H1 (cell line): ENCODE measurements around the gene NOL12. TPM values are rescaled to one million over a fixed set of nuclear protein-coding genes. Genes with fewer than 3 reads are reported as not detected.
A peak's percentile ranks its signal among the peaks of the same experiment; 100 is the strongest.

Experiments used
- BACH1 ChIP-seq: IDR thresholded peaks from 2 replicates; pipeline ENCODE4 v1.6.1; 2012; ENCODE audit warnings: low read length, improper control_type of control experiment
- CBX5 ChIP-seq: fragments of 300-800, 300-1000 bp; sonication (generic); IDR thresholded peaks from 2 replicates; pipeline ENCODE4 v1.7.1; 2016; ENCODE audit warnings: antibody characterized with exemption, low read length, low read depth
- CBX8 ChIP-seq: fragments of 300-800, 300-1000 bp; sonication (generic); IDR thresholded peaks from 2 replicates; pipeline ENCODE4 v1.7.1; 2016; ENCODE audit warnings: low read depth, low read length, borderline replicate concordance
- E2F6 ChIP-seq: IDR thresholded peaks from 2 replicates; pipeline ENCODE4 v1.6.1; 2012; ENCODE audit warnings: inconsistent platforms
- POLR2AphosphoS5 ChIP-seq: IDR thresholded peaks from 2 replicates; pipeline ENCODE4 v1.6.1; 2011; ENCODE audit warnings: low read depth, low read length
- SAP30 ChIP-seq: fragments of 300-600 bp; sonication (generic); IDR thresholded peaks from 2 replicates; pipeline ENCODE4 v1.7.1; 2012; ENCODE audit warnings: low read length, moderate library complexity, mild to moderate bottlenecking, inconsistent platforms; ENCODE audit not compliant: insufficient read depth, insufficient replicate concordance
- SIN3A ChIP-seq, 2 experiments: IDR thresholded peaks in 1 of 2; conservative IDR thresholded peaks in 1 of 2; 2 replicates each; pipeline ENCODE4 v1.6.1; 2011 to 2012; ENCODE audit warnings: low read length in 2 of 2, improper control_type of control experiment in 1 of 2, low read depth in 1 of 2, mild to moderate bottlenecking in 1 of 2
- SP4 ChIP-seq: IDR thresholded peaks from 2 replicates; pipeline ENCODE4 v1.6.1; 2012; ENCODE audit warnings: low read length, inconsistent platforms
- TAF7 ChIP-seq: optimal IDR thresholded peaks from 2 replicates; pipeline ENCODE3; 2011; ENCODE audit warnings: low read depth, mild to moderate bottlenecking, inconsistent platforms, low read length, moderate library complexity, borderline replicate concordance
- USF2 ChIP-seq: IDR thresholded peaks from 2 replicates; pipeline ENCODE4 v1.6.1; 2011; ENCODE audit warnings: low read length, improper control_type of control experiment
- polyA plus RNA-seq, 7 experiments: library from polyadenylated mRNA; depleted of rRNA in 3 of 7; stranded (reverse) in 5 of 7; unstranded in 2 of 7; fragments of >200 nt in 5 of 7; fragments of 200-250 nt in 2 of 7; gene quantifications; 1 replicate in 5 of 7; 2 replicates in 1 of 7; 4 replicates in 1 of 7; pipeline versions ENCODE4 v1.2.1 to v1.2.3, GENCODE V29; 2011 to 2013; ENCODE audit warnings: missing spikeins in 2 of 7, mixed read lengths in 2 of 7
- total RNA-seq: library from RNA; stranded (reverse); fragmentation: NEBNext Ultra II Directional; extraction: Animal tissue kit (Norgen Biotek cat#: 25700); gene quantifications from 2 replicates; pipeline ENCODE4 v1.2.1, GENCODE V29; 2021

NOL12 gene
- total and polyA plus RNA-seq, 2 of the 8 experiments (the other 6 are each of a cell fraction or from before 2014, with no cell fraction given): 25.3 to 28.3 TPM

- no peak for TF ChIP-seq USF2
- TF ChIP-seq SAP30: peak; percentile 66
- peak; percentile 59 to 96; a peak in 2 of 4 replicates for TF ChIP-seq SIN3A (conservative IDR thresholded peaks at IDR 0.05 in 1 of 2, IDR thresholded peaks at IDR 0.05 in 1 of 2; ENCODE audit: low read depth in 1 of 2, low read length in 2 of 2)
- TF ChIP-seq TAF7: peak; percentile 15
- TF ChIP-seq E2F6: peak; percentile 22; the same call in 1 of the 2 replicates
- no peak for TF ChIP-seq CBX5
- TF ChIP-seq CBX8: no peak
- TF ChIP-seq BACH1: no peak
- TF ChIP-seq SP4: peak; percentile 93
- peak; percentile 85 for TF ChIP-seq POLR2AphosphoS5
Measured at GRCh38 chr22:37686002-37686982, at the start of gene NOL12 (continued).
